HL-60/S4 treated with retinoic acid at 250 ng/mL for 4 days and 3 days (cell line): Measurements from ENCODE around the gene PALLD.
"Not testable (repeated sequence)": the region's sequence is repeated elsewhere in the genome, so short reads cannot be mapped to it uniquely, and the experiment has no call there.

Source experiments
- in situ Hi-C: fragments of 300-500 bp; cut with MboI; formaldehyde crosslinking; loops from 2 replicates; pipeline ENCODE4 v1.7.0; 2022; ENCODE audit warnings: low sequenced_read_pairs

The PALLD gene

DNA sequence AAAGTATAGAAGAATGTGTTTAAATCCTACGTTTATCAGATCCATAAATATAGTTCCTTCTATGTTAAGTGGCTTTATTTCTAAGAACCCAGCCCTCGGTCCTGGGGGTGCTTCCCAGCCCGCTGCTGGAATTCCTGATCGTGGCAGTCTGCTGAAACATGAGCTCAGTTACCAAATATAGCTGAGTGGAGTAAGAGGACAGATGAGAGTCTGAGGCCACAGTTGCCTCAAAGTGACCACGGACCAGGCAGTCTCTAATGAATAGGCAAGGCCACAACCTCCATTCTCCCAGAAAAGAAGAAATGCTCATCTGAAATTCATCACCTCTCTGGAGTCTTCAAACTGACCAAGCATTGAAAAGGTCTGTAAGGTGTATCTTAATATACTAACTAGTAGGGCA is at the start of gene PALLD:
Gene PALLD (plus strand): TSS at position 219 of the 400 bp plus-strand sequence.
- in situ Hi-C loops = no loop called here

GRCh38 chr4:168449063-168449462 is 47.8 kb upstream of the PALLD start:
- in situ Hi-C loops = not testable (repeated sequence)

- in situ Hi-C loops = no loop called here
Observed at GRCh38 chr4:168449719-168450452, 47.0 kb upstream of the PALLD start.

DNA sequence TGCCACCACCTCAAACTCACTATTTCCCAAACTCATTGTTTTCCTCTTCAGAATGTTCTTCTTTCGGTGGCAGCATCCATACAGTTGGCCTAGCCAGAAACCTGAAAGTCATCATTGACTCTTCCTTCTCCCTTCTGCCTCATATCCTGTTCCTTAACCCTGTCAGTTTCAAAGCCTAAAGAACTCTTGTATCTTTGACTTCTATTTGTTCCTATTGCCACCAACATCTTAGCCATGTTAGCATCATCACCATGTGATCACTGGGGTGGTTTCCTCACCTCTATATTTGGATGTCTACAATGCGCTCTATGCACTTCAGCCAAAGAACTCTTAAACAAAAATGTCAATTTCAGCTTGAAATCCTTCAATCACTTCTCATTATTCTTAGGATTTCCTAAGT is 45.5 kb upstream of the PALLD start:
- in situ Hi-C loops = no loop called here

DNA sequence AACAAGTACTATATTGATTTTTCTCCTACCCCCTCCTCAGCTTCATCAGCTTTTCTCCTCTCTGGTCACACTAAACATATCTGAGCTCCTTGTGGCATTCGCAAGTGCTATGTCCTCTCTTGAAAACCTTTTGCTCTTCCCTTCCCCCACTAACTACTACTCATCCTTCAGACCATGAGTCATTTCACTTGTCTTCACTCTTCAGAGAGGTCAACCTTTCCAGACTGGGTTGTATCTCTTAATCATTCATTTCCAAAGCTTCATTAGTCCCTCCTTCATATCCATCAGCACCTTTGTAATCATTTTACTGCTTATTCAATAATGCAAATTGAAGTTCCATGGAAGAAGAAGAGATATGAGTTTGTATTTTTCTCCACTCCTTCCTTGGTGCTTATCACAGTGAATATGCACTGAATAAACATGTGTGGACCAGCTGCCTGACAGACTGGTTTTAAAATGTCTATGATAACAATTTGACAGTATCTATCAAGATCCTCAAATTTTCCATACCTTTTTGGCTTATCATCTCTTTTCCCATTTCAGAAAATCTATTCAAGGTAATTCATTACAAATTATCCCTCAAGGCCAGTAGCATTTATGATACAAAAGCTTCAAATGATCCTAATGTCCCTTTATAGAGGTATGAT is 45.0 kb upstream of the PALLD start:
- in situ Hi-C loops = no loop called here

GRCh38 chr4:168453146-168453545 is 43.7 kb upstream of the PALLD start:
- in situ Hi-C loops = no loop called here

DNA sequence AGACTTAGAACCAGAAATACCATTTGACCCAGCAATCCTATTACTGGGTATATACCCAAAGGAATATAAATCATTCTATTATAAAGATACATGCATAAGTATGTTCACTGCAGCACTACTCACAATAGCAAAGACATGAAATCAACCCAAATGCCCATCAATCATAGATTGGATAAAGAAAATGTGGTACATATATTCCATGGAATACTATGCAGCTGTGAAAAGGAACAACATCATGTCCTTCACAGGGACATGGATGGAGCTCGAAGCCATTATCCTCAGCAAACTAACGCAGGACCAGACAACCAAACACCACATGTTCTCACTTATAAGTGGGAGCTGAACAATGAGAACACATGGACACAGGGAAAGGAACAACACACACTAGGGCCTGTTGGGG is 38.6 kb upstream of the PALLD start:
- in situ Hi-C loops = not testable (repeated sequence)

GRCh38 chr4:168461821-168462220 is 35.0 kb upstream of the PALLD start:
- in situ Hi-C loops = no loop called here

GRCh38 chr4:168472920-168473319 is 23.9 kb upstream of the PALLD start:
- in situ Hi-C loops = no loop called here

DNA sequence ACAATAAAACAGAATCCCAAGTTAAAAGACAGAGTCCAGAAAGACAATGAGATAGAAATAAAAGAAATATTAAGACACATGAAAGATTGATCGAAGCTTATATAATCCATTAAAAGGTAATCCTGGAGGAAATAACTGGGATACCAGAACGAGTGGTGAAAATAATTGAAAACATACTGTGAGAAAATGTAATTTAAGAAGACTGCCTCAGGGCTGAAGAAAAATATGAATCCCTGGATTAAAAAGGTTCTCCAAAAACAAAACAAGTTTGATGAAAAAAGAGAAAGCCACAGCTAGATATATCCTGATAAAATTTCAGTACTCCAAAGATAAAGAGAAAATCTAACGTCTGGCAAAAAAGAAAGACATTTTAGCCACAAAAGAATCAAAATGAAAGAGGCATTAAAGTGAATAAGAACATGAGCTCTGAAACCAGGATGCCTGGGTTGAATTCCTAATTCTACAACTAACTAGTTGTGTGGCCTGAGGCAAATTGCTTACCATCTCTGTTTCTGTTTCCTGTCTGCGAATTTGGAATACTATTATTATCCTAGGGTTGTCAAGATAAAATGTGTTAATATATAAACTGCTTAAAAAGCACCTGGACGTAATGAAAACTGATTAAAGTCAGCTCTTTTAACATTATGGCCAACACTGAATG is 22.1 kb upstream of the PALLD start:
- in situ Hi-C loops = no loop called here

DNA sequence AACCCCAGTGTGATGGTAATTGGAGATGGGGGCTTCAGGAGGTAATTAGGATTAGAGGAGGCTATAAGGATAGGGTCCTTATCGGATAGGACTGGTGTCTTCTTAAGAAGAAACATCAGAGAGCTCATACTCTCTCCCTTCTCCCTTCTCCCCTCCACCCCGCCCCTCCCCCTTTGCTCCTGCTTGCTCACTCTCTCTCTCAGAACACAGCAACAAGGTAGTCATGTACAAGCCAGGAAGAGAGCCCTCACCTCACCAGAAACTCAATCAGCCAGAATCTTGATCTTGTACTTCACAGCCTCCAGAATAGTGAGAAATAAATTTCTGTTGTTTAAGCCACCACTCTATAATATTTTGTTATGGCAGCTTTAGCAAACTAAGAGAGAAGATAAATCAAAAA is 21.1 kb upstream of the PALLD start:
- in situ Hi-C loops = no loop called here

DNA sequence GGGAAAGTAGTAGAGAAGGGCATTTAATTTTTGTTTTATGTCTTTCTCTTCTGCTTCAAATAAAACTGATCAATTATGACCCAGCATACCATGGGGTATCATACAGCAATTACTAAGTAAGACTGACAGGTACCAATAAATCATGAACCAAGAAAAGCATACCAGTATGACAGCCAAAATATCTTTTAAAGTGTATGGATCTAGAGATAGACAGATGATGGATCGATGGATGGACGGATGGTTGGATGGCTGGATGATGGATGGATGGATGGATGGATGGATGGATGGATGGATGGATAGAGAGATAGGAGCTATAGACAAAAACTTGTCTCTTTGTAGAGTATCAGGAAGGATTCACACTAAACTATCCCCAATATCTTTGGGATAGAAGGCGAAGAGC is 18.0 kb upstream of the PALLD start:
- in situ Hi-C loops = no loop called here

DNA sequence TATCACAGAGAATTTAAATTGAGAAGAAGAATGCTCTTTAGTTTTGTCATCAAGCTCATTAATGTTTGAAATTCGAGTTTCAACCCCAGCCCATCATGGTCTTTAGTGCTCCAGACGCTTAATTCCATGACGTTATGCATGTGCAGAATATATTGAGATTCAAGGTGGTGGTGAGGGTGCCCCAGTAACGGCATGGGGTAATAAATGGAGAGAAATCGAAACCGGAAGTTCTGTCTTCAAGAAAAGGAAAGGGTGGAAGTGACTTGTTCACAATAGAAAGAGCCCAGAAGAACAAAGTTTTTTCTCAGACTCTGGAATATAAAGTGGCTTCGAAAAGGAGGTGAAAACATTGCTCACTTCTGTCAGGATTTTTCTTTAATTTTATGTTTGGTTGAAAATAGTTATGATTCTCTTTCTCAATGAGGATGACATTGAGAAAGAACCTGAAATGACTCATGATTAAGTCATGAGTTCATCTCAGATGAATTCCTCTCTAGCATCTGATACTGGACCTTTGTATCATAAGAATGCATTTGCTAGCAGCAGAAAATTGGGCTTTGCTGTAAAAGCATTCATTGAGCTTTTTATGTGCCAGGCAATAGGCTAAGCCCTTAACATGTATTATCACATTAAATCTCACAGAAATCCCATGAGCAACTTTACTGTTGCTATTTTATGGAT is 15.8 kb upstream of the PALLD start:
- in situ Hi-C loops = no loop called here

- in situ Hi-C loops = no loop called here
Observed at GRCh38 chr4:168483811-168484210, 13.0 kb upstream of the PALLD start.

- in situ Hi-C loops = no loop called here
Observed at GRCh38 chr4:168484626-168485025, 12.2 kb upstream of the PALLD start.

GRCh38 chr4:168485156-168485910 is 11.5 kb upstream of the PALLD start:
- in situ Hi-C loops = no loop called here

GRCh38 chr4:168486912-168487281 is 10.0 kb upstream of the PALLD start:
- in situ Hi-C loops = no loop called here

- in situ Hi-C loops = no loop called here
Observed at GRCh38 chr4:168487282-168488035, 9.4 kb upstream of the PALLD start.

GRCh38 chr4:168488869-168489274 is 8.0 kb upstream of the PALLD start:
- in situ Hi-C loops = no loop called here

GRCh38 chr4:168489616-168490015 is 7.2 kb upstream of the PALLD start:
- in situ Hi-C loops = no loop called here
